Left lobe of liver (tissue), 2 donors: ENCODE results near the gene ARIH1. TPM values are rescaled to one million over a fixed set of nuclear protein-coding genes. Genes with fewer than 3 reads are reported as not detected.
"Not testable (repeated sequence)": the region's sequence is repeated elsewhere in the genome, so short reads cannot be mapped to it uniquely, and the experiment has no call there.

ENCODE experiments used
- ATAC-seq: fragments of 200-7000 bp; cut with Tn5 transposase; one replicate; pipeline ENCODE4 v1.9.1; 2020; ENCODE audit warnings: mild to moderate bottlenecking, moderate library complexity
- DNase-seq: peaks from one replicate; pipeline ENCODE4 v3.0.0-alpha.2; 2020; ENCODE audit warnings: low spot score
- total RNA-seq: library from RNA; stranded (reverse); gene quantifications from one replicate; pipeline ENCODE4 v1.2.1, GENCODE V29; 2021
- donor health status: DM: no; HTN: no; CAD: no; lungs with moderate emphysema.
- donor health status: DM: no; HTN: yes; CAD: no.

ARIH1 gene
- total RNA-seq, 1 donor from 2014 or later = 65.9 TPM

GRCh38 chr15:72648631-72649253 is 174.6 kb downstream of the ARIH1 start:
- not testable (repeated sequence) for ATAC-seq

More at GRCh38 chr15:72648631-72649253, 174.6 kb downstream of the ARIH1 start:
- not testable (repeated sequence) for DNase-seq

Other genes with a start within 250 kb of the ARIH1 start
- 31.0 TPM for gene PKM, start 243.1 kb upstream of the ARIH1 start, total RNA-seq
- 20.1 TPM for gene PARP6, start 201.8 kb upstream of the ARIH1 start, total RNA-seq
- gene CELF6, start 154.2 kb upstream of the ARIH1 start, total RNA-seq = 0.65 TPM
- 49.4 TPM for gene HEXA, start 98.3 kb upstream of the ARIH1 start, total RNA-seq
- gene TMEM202, start 76.0 kb upstream of the ARIH1 start, total RNA-seq = not detected
- 1.4 TPM for gene GOLGA6B, start 180.4 kb downstream of the ARIH1 start, total RNA-seq
- not detected for gene HIGD2B, start 211.9 kb downstream of the ARIH1 start, total RNA-seq
- gene BBS4, start 211.9 kb downstream of the ARIH1 start, total RNA-seq = 8.0 TPM